Upper lobe of left lung (tissue), 4 donors: ENCODE measurements around the gene RPGRIP1L.

Experiments
- EP300 ChIP-seq, 4 donors: sonication (generic); formaldehyde crosslinking; IDR thresholded peaks; one replicate each; pipeline ENCODE4 v1.5.1; 2017; ENCODE audit warnings: antibody characterized with exemption in 4 of 4, control low read depth in 2 of 4
- POLR2A ChIP-seq, 4 donors: fragments of 450-650 bp; IDR thresholded peaks; one replicate each; pipeline ENCODE4 v1.5.1; 2016 to 2017; ENCODE audit warnings: antibody characterized with exemption in 4 of 4, mild to moderate bottlenecking in 2 of 4
- POLR2AphosphoS5 ChIP-seq, 2 donors: sonication (generic); formaldehyde crosslinking; IDR thresholded peaks; one replicate each; pipeline ENCODE4 v1.5.1; 2017; ENCODE audit warnings: antibody characterized with exemption in 2 of 2
- TF ChIP-seq, protein P1 (sequence below), 6 experiments: fragments of 450-650 bp in 4 of 6; fragments of 200-600 bp in 2 of 6; sonication (generic) in 2 of 6; IDR thresholded peaks; one replicate each; pipeline ENCODE4 v1.5.1; 2016 to 2019; ENCODE audit warnings: antibody characterized with exemption in 6 of 6

DNA sequence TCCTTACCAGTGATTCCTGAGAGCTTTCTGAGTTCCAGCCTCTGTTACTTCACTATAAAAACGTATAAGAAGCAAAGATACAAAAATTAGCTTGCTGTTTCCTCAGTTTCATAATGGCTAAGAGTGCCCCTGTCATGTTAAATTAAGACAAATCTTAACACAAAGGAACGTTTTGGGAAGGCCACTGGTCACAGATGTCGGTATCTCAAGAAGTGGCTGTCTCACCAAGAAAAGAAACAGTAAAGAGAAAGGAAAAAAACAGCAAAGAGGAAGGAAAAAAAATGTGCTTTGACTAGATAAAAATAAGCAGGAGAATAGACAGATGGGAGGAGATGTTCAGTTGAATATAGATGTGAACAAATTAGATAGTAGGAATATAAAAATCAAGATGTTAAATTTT lies 105.9 kb downstream of the RPGRIP1L start:
- TF ChIP-seq, protein P1, sequence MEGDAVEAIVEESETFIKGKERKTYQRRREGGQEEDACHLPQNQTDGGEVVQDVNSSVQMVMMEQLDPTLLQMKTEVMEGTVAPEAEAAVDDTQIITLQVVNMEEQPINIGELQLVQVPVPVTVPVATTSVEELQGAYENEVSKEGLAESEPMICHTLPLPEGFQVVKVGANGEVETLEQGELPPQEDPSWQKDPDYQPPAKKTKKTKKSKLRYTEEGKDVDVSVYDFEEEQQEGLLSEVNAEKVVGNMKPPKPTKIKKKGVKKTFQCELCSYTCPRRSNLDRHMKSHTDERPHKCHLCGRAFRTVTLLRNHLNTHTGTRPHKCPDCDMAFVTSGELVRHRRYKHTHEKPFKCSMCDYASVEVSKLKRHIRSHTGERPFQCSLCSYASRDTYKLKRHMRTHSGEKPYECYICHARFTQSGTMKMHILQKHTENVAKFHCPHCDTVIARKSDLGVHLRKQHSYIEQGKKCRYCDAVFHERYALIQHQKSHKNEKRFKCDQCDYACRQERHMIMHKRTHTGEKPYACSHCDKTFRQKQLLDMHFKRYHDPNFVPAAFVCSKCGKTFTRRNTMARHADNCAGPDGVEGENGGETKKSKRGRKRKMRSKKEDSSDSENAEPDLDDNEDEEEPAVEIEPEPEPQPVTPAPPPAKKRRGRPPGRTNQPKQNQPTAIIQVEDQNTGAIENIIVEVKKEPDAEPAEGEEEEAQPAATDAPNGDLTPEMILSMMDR (IDR thresholded peaks at IDR 0.05) = no peak
- no peak for TF ChIP-seq POLR2A (IDR thresholded peaks at IDR 0.05)
- no peak for TF ChIP-seq POLR2AphosphoS5 (IDR thresholded peaks at IDR 0.05)
- TF ChIP-seq EP300 (IDR thresholded peaks at IDR 0.05) = no peak
